GM12801 (cell line): ENCODE results near the gene DHRSX.

ENCODE experiments used
- CTCF ChIP-seq: IDR thresholded peaks from one replicate; pipeline ENCODE4 v1.5.1; 2011; ENCODE audit warnings: control low read depth; ENCODE audit not compliant: insufficient read length; ENCODE audit errors: extremely low read depth

The DHRSX gene

GRCh38 chrX:2414384-2414783, 86.4 kb downstream of the DHRSX start:
- no peak for TF ChIP-seq CTCF

GRCh38 chrX:2413969-2414368, 86.8 kb downstream of the DHRSX start:
- TF ChIP-seq CTCF, result no peak

GRCh38 chrX:2412131-2412530, 88.6 kb downstream of the DHRSX start:
- no peak for TF ChIP-seq CTCF

GRCh38 chrX:2410279-2411020, 90.3 kb downstream of the DHRSX start:
- TF ChIP-seq CTCF, result no peak

GRCh38 chrX:2409796-2410195, 91.0 kb downstream of the DHRSX start:
- TF ChIP-seq CTCF, result no peak

- TF ChIP-seq CTCF, result no peak
Measured at GRCh38 chrX:2408856-2409255, 91.9 kb downstream of the DHRSX start.

- no peak for TF ChIP-seq CTCF
Measured at GRCh38 chrX:2406891-2407518, 93.8 kb downstream of the DHRSX start.
